GM19468 (cell line): ENCODE results near the gene CRYL1.

ENCODE experiments used
- ATAC-seq: cut with Tn5 transposase; IDR thresholded peaks from one replicate; pipeline ENCODE4 v1.9.1; 2021; ENCODE audit warnings: mild to moderate bottlenecking, moderate library complexity, moderate number of reproducible peaks; ENCODE audit not compliant: unreplicated experiment; ENCODE audit errors: extremely low read depth

CRYL1 gene

DNA sequence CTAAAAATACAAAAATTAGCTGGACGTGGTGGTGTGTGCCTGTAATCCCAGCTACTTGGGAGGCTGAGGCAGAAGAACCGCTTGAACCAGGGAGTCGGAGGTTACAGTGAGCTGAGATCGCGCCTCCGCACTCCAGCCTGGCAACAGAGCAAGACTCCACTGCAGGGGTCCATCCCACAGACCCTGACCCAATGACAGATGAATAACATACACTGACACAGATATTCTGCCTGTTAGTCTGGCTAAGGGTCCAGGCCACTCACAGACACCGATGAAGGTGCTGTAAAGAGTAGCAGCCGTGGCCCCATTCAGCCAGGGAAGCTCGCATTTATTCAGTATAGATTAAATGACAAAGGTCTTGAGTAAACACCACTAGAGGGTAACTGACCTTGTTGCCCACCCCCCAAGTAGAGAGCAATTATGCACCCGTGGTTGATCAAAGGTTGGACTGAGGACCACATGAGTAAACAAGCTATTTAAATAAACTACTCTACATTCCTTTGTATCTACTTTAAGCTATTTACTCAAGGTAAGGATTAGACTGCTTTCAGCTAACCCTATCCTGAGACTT is 8.5 kb upstream of the CRYL1 start:
- ATAC-seq = no peak

- ATAC-seq = no peak
These were observed 2.8 kb upstream of the CRYL1 start for GRCh38 chr13:20528452-20528851.

GRCh38 chr13:20526664-20527063 is 1.0 kb upstream of the CRYL1 start:
- ATAC-seq = no peak

DNA sequence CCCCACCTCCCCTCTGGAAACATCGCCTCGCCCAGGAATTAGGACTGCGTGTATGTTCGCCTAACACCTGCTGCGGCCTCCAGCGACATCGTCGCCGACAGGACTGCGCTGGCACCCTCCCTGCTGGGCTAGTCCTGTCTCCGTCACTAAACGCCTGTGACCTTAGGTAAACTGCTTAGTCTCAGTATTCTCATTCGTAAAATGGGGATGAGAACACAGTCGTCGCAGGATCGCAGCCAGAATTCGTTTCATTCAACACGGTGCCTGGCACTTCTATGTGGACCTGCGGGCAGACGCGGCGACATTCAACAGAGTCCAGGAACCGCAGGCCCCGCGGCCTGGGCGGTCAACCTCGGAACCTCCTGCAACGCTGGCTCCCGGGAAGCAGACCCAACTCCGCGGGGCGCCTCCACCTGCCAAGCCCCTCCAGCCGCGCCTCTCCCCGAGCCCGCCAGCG is 485 bp downstream of the CRYL1 start:
- no peak for ATAC-seq

GRCh38 chr13:20521364-20522115 is 4.1 kb downstream of the CRYL1 start:
- ATAC-seq = no peak

GRCh38 chr13:20519875-20520274 is 5.8 kb downstream of the CRYL1 start:
- ATAC-seq = no peak

- no peak for ATAC-seq
These were observed 7.0 kb downstream of the CRYL1 start for GRCh38 chr13:20518660-20519100.

- ATAC-seq = no peak
These were observed 10.8 kb downstream of the CRYL1 start for GRCh38 chr13:20514866-20515265.

DNA sequence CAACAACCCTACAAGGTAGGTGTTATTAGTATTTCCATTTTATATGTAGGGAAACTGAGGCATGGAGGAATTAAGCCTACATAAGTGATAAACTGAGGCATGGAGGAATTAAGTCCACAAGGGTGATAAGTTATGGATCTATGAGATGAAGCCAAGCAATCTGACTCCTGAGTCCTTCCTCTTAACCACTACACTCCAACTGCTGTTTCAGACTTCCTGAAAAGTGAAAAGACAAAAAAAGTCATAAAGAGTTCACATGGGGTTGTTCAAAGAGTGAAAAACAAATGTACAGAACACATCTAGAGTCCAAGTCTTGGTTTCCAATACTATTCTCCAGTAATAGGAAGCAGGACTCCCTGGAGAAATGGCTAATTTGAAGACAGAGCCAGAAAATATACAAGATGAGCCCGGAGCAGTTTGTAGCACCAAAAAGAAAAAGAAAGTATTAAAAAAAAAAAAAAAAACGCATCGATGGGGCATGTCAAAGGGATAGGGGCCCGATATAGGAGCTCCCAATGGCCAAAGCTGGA is 12.1 kb downstream of the CRYL1 start:
- no peak for ATAC-seq

DNA sequence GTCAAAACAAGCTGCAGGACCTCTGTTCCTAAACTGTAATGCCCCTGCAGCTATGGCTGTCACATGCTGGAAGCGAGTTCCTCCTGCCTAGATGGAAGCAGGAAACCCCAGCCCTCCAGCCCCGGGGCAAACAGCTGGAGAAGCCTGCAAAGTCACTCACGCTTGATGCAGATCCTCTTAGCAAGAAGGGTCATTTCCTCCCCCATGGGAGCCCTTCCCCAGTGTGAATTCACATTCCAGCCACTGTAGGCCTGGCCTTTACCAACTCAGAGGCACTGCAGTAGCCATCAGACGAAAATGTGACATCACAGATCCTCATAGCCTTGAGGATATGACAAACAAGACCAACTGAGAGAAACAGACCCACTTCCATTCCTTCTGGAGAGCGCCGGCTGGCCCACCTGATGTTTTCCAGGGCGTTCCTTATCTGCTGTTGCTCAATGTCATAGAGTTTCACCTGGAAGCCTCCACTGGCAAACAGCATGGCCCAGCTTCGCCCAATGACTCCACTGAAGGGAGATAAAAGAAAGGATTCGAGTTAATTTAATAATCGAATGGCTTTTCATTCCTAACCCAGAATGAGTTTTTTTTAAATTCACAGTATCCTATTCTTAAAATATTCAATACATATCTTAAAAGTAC is 13.5 kb downstream of the CRYL1 start:
- ATAC-seq = no peak

DNA sequence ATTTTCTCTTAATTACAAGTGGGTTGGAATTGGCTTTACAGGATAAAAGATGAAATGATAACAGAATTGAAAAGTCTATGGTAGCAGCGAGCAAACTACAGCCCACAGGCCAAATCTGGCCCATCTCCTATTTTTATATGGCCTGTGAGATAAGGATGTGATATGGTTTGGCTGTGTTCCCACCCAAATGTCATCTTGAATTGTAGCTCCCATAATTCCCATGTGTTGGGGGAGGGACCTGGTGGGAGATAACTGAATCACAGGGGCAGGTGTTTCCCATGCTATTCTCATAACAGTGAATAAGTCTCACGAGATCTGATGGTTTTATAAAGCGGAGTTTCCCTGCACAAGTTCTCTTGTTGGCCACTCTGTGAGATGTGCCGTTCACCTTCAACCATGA is 19.0 kb downstream of the CRYL1 start:
- ATAC-seq = no peak

- no peak for ATAC-seq
These were observed 20.0 kb downstream of the CRYL1 start for GRCh38 chr13:20505405-20506366.

GRCh38 chr13:20503088-20504083 is 22.3 kb downstream of the CRYL1 start:
- ATAC-seq = no peak

DNA sequence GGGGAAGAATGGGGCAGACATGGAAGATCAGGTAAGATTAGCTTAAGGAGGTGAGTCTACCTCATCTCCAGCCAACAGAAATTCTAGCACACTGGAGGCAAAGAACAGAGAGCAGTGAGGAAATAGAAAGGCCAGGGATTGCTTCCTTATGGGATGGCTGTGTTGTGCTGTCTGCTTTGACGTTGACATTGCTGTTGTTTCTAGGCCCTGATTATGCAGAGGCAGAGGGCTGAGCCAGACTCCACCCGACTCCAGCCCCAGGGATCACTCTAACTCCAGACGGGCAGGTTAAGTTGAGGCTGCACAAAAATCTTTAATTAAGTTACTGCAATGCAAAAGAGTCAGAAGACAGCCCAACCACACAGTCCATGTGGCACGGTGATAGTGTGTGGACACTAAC is 24.1 kb downstream of the CRYL1 start:
- no peak for ATAC-seq

GRCh38 chr13:20501120-20501519 is 24.5 kb downstream of the CRYL1 start:
- ATAC-seq = no peak

GRCh38 chr13:20499986-20500385 is 25.7 kb downstream of the CRYL1 start:
- ATAC-seq = no peak

DNA sequence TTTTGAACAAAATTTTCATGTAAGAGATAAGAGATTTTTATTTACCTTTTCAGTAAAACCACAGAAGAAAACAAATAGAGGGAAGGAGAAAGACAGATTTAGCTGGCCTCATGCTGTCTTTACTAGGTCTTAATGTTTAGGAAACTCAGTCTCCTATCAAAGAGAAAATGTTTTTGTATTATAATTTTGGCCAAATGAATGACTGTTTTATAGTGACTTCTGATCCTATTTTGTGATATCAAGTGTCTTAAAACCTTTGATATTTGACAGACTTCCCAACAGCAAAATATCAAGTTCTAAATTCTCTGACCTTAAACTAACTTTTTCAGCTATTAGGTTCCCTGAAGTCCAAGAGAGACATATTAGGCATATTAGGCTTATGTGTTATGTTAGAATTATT is 27.0 kb downstream of the CRYL1 start:
- ATAC-seq = no peak

GRCh38 chr13:20498129-20498528 is 27.5 kb downstream of the CRYL1 start:
- no peak for ATAC-seq
